Ectodermal cell (in vitro differentiated cells): ENCODE measurements around the gene CSNK1D.
"Not testable (repeated sequence)": the region's sequence is repeated elsewhere in the genome, so short reads cannot be mapped to it uniquely, and the experiment has no call there.

ENCODE experiments used
- H3K27ac ChIP-seq: 2 replicates; pipeline ENCODE4 v1.7.0; 2013; ENCODE audit warnings: mild to moderate bottlenecking, low read depth, low read length; ENCODE audit not compliant: insufficient read depth, poor library complexity, severe bottlenecking
- H3K27me3 ChIP-seq: 2 replicates; pipeline ENCODE4 v1.7.0; 2013; ENCODE audit warnings: mild to moderate bottlenecking, low read length; ENCODE audit not compliant: insufficient read depth, control insufficient read depth, poor library complexity, severe bottlenecking
- H3K36me3 ChIP-seq: one replicate; pipeline ENCODE4 v1.7.0; 2013; ENCODE audit warnings: low read length; ENCODE audit not compliant: control insufficient read depth, insufficient read depth
- H3K4me1 ChIP-seq: one replicate; pipeline ENCODE4 v1.7.0; 2013; ENCODE audit warnings: low read length; ENCODE audit not compliant: control insufficient read depth, insufficient read depth
- H3K4me3 ChIP-seq: 2 replicates; pipeline ENCODE4 v1.7.0; 2013; ENCODE audit warnings: low read depth, low read length, control low read depth; ENCODE audit not compliant: insufficient read depth
- H3K9me3 ChIP-seq: 2 replicates; pipeline ENCODE4 v1.7.0; 2013; ENCODE audit warnings: mild to moderate bottlenecking, low read length, moderate library complexity; ENCODE audit not compliant: control insufficient read depth
- WGBS, 2 experiments: methylation state at CpG; one replicate each; pipeline ENCODE4 v1.1.7; 2013; ENCODE audit warnings: missing lambda C conversion rate in 2 of 2; 5-methylcytosine and 5-hydroxymethylcytosine counted together

The CSNK1D gene

DNA sequence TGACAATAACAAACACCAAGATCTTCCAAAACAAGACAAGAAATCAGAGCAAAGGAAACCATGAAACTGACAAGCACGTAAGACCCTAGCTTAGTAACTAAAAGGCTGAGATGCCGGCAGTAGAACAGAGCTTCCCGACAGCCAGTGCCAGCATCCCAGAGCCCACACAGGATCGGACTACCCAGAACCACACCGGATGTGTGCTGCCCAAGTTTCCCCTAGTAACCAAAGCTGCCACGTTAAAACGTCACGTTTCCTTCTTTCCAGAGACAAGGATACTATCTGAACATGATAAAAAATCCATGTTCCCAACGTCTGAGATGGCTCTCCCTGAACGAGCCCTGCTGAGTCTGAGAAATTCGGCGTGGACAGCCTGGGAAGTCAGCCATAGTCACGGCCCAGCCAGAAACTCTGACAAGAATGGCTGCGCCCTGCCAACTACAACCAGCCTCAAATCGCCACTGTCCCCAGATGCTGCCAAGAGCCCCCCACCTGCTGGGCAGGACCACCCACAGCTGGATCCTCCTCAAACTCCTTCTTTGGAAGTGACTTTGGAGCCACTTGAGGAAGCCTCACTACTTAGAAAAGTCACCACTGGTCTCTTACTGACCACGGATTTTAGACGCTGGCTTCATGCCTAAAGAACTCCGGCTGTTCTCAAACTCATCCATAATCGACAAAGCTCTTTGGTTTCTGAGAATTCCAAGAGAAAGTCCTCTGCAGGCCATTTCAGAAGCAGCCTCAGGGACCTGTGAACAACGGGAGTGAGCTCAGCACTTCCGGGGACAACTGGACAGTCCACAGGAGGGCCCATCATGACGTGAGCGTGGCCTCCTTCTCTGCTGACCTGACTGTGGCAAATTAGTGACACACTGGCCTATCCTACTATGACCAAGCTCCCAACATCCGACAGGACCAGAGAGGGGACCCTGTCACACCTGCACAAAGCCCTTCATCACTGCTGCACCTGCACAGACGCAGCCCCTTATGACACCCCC, 77.5 kb downstream of the CSNK1D start:
- no peak overlapping the region for H3K27ac ChIP-seq
- no peaks in the 10 kb centered on the region for H3K27me3 ChIP-seq
- no peaks in the 10 kb centered on the region for H3K9me3 ChIP-seq
- H3K36me3 ChIP-seq, result peaks cover 14% of the 10 kb centered on the region
- H3K4me3 ChIP-seq, result no peak overlapping the region
- H3K4me1 ChIP-seq, result no peaks in the 10 kb centered on the region
- 93 to 94% methylated on average over 25 of the region's 25 CpGs for WGBS, 2 experiments

GRCh38 chr17:82194765-82195164, 78.7 kb downstream of the CSNK1D start:
- H3K4me1 ChIP-seq, result no peaks in the 10 kb centered on the region
- no peak overlapping the region for H3K27ac ChIP-seq
- peaks cover 14% of the 10 kb centered on the region for H3K36me3 ChIP-seq
- no peak overlapping the region for H3K4me3 ChIP-seq
- no peaks in the 10 kb centered on the region for H3K27me3 ChIP-seq
- H3K9me3 ChIP-seq, result no peaks in the 10 kb centered on the region
- WGBS, 2 experiments, result 95 to 96% methylated on average over 16 of the region's 16 CpGs

DNA sequence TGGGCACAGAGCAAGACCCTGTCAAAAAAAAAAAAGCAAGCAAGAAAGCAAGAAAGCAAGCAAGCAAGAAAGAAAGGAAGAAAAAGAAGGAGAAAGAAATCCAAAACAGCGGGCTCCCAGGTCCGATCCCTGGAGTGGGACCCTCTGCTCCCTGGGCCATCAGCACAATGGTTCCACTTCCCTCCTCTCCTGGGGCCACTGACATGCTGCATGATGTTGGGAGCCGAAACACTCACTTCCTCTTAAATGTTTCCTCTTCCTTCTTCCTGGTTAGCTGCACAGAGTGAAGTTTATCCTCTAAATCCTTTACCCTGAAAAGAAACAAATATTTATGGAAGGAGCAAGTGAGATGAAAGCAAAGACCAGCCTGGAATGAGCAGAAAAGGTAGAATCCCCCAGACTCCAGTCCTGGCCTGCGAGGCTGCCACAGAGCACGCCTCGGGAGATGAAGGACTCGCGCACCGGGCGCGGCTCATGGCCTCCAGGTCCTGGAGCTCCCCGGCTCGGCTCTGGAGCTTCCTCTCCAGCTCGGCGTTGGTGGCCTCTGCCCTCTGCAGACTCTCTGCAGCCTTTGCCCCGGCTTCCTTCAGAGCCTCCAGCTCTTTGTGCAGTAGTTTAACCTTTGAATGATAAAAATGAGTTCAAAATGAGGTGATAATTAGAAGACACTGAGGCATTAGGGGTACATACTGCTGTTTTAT, 79.8 kb downstream of the CSNK1D start:
- WGBS, 2 experiments, result 96 to 97% methylated on average over 16 of the region's 16 CpGs
- Histone ChIP-seq H3K36me3 (peaks cover 14% of the 10 kb centered on the region), H3K27me3 (no peaks in the 10 kb centered on the region), H3K4me1 (no peaks in the 10 kb centered on the region), H3K9me3 (no peaks in the 10 kb centered on the region), H3K4me3 (no peak overlapping the region), H3K27ac (no peak overlapping the region)

- WGBS, 2 experiments, result 78% methylated on average over 6 of the region's 6 CpGs
- H3K27ac ChIP-seq, H3K4me1 ChIP-seq, H3K27me3 ChIP-seq, H3K9me3 ChIP-seq, H3K4me3 ChIP-seq: not testable (repeated sequence)
- H3K36me3 ChIP-seq, result peaks cover 14% of the 10 kb centered on the region
Observed at GRCh38 chr17:82193050-82193449, 80.5 kb downstream of the CSNK1D start.
